ENCODE results near the gene ARHGAP28.

Gene ARHGAP28

DNA sequence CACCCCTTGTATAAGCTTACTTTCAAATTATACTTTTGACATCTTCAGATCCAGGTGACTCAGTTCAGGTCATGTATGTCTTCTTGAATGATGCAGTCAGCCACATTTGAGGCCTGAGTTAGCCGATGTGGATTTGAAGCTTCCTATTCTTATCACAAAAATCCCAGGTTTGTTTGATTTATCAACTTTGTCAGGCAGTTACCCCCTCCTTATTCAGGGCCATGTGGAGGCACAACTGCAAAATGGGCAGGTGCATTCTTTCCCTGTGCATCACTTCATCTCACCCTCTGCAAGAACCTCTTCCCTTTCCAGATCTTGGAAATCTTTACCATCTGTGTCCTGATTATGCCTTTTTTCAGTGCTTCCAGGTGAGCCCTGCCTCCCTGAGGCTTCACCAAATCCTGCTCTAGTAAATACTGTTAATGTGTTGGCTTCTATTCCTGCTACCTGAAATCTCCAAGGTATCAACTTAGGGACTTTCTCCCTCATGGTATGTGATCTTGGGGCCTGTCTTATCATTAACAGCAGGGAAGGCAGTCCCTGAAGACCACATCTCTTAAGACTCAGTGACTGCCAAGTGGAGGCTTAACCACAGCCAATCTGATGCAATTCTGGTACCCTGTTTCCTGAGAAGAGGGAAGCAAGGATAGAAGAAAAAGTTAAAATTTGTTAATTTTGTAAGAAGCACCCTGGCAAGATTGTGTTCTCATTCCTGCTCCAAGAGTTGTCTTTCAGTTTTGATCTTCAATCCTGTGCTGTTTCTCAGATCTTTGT lies 9.4 kb upstream of the ARHGAP28 start:
- H3K27me3 ChIP-seq (ENCODE audit: insufficient read depth, low read depth, severe bottlenecking) = no peaks in the 10 kb centered on the region
- no peak overlapping the region for H3K4me3 ChIP-seq (ENCODE audit: low read depth, low read length)
- no peak for DNase-seq
- no peaks in the 10 kb centered on the region for H3K9me3 ChIP-seq (ENCODE audit: severe bottlenecking)
- TF ChIP-seq, protein P1, sequence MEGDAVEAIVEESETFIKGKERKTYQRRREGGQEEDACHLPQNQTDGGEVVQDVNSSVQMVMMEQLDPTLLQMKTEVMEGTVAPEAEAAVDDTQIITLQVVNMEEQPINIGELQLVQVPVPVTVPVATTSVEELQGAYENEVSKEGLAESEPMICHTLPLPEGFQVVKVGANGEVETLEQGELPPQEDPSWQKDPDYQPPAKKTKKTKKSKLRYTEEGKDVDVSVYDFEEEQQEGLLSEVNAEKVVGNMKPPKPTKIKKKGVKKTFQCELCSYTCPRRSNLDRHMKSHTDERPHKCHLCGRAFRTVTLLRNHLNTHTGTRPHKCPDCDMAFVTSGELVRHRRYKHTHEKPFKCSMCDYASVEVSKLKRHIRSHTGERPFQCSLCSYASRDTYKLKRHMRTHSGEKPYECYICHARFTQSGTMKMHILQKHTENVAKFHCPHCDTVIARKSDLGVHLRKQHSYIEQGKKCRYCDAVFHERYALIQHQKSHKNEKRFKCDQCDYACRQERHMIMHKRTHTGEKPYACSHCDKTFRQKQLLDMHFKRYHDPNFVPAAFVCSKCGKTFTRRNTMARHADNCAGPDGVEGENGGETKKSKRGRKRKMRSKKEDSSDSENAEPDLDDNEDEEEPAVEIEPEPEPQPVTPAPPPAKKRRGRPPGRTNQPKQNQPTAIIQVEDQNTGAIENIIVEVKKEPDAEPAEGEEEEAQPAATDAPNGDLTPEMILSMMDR (IDR thresholded peaks at IDR 0.05; ENCODE audit: low read depth, low read length) = no peak
- H3K36me3 ChIP-seq = no peaks in the 10 kb centered on the region
- no peak overlapping the region for H3K27ac ChIP-seq

DNA sequence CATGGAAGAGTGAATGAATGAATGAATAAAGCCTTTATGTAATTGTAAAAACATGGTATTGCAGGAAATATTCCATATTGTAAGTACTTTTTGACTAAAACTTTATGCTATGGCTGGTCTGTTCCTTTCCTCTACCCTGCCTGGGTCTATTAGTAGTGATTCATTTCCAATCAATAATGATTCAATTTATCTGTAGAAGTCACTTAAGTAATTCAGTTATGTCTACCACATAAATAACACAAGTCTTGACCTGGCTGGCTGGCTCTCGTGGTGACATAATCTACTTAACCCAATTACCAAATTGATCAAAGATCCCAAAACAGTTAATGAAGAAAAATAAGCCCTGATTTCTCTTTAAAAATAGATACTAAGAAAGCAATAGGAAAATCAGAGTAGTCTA lies 7.8 kb upstream of the ARHGAP28 start:
- no peaks in the 10 kb centered on the region for H3K9me3 ChIP-seq (ENCODE audit: severe bottlenecking)
- H3K36me3 ChIP-seq = no peaks in the 10 kb centered on the region
- H3K4me3 ChIP-seq (ENCODE audit: low read depth, low read length) = no peak overlapping the region
- DNase-seq = peak; percentile 11
- no peak overlapping the region for H3K27ac ChIP-seq
- TF ChIP-seq, protein P1 (IDR thresholded peaks at IDR 0.05; ENCODE audit: low read depth, low read length) = no peak
- H3K27me3 ChIP-seq (ENCODE audit: insufficient read depth, low read depth, severe bottlenecking) = no peaks in the 10 kb centered on the region

DNA sequence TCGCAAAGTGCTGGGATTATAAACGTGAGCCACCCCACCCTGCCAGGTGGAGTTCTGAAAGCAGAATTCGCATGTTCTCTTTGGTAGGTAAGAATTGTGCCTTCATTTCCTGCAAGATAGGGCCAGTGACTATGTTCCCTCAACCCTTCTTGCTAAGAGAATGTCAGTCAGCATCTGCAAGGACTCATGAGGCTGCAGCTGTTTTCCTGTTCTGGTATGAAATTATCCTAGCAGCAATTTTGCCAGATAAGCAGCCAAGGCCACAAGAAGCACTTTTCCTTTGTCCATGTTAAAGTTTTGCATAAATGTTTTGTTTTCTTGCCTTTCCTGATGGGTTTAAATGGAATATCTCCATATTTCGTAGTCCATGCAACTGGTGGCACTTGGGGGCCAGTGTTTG lies 6.8 kb upstream of the ARHGAP28 start:
- H3K9me3 ChIP-seq (ENCODE audit: severe bottlenecking) = no peaks in the 10 kb centered on the region
- no peaks in the 10 kb centered on the region for H3K27me3 ChIP-seq (ENCODE audit: insufficient read depth, low read depth, severe bottlenecking)
- DNase-seq = no peak
- TF ChIP-seq, protein P1 (IDR thresholded peaks at IDR 0.05; ENCODE audit: low read depth, low read length) = no peak
- no peak overlapping the region for H3K27ac ChIP-seq
- no peak overlapping the region for H3K4me3 ChIP-seq (ENCODE audit: low read depth, low read length)
- no peaks in the 10 kb centered on the region for H3K36me3 ChIP-seq

DNA sequence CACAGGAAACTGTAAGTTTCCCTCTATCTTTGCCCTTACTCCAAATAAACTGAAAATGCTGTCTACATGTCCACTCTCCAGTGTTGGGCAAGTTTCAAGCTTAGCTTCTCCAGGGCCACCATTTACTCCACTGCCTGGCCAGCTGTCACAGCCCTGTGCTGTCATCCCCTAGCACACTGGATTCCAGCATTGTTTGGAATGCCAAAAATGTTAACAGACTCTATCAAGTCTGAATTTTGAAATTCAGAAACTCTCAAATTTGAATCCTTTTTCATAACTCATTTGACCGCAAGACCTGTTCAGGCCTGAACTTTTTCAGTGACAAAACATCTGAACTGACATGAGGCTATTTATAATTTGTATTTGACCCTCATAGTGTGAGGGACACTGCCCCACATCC lies 5.2 kb upstream of the ARHGAP28 start:
- DNase-seq = no peak
- H3K27ac ChIP-seq = no peak overlapping the region
- no peaks in the 10 kb centered on the region for H3K27me3 ChIP-seq (ENCODE audit: insufficient read depth, low read depth, severe bottlenecking)
- no peaks in the 10 kb centered on the region for H3K9me3 ChIP-seq (ENCODE audit: severe bottlenecking)
- TF ChIP-seq, protein P1 (IDR thresholded peaks at IDR 0.05; ENCODE audit: low read depth, low read length) = no peak
- H3K36me3 ChIP-seq = no peaks in the 10 kb centered on the region
- H3K4me3 ChIP-seq (ENCODE audit: low read depth, low read length) = no peak overlapping the region

DNA sequence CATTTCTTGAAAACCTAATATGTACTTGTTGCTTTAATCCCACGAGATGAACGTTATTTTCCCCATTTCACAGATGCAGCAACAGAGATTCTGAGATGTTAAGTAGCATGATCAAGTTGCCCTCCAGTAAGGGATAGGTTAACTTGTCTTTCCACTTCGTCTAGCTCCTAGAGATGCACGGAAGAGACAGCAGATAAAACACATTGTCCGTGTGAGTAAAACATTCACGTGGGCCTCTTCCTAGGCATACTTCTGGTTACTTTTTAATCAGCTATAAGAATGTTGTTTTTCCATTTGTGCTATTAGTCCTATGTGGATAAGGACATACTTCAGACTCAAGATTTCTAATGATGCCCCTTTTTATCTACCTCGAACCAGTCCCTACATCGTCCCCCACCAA lies 1.2 kb upstream of the ARHGAP28 start:
- DNase-seq = no peak
- no peak overlapping the region for H3K4me3 ChIP-seq (ENCODE audit: low read depth, low read length)
- no peak overlapping the region for H3K27ac ChIP-seq
- no peaks in the 10 kb centered on the region for H3K36me3 ChIP-seq
- H3K9me3 ChIP-seq (ENCODE audit: severe bottlenecking) = no peaks in the 10 kb centered on the region
- TF ChIP-seq, protein P1 (IDR thresholded peaks at IDR 0.05; ENCODE audit: low read depth, low read length) = no peak
- no peaks in the 10 kb centered on the region for H3K27me3 ChIP-seq (ENCODE audit: insufficient read depth, low read depth, severe bottlenecking)

DNA sequence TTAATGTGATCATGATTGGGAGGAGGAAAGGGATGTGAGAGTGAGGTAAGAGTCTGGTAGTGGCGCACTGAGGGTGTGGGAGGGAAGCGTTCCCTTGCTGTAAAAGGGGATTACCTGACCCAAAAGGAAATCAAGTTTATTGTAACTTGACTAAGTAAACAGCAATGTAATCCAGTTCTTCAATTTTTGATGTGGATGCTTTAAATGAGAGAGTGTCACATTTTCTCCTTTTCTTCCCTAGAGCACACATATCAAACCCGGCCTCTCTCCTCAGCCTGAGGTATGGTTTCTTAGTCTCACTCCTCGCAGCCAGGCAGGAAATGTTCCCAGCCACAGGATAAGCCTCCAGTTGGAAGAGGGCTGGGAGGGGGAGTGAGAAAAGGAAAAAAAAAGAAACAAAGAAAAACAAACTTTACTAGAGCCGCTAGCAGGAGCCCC lies 688 bp upstream of the ARHGAP28 start:
- Histone ChIP-seq H3K27me3 (ENCODE audit: insufficient read depth, low read depth, severe bottlenecking) (no peaks in the 10 kb centered on the region), H3K27ac (peak overlapping the region; percentile 86), H3K4me3 (ENCODE audit: low read depth, low read length) (peak overlapping the region; percentile 77), H3K36me3 (no peaks in the 10 kb centered on the region), H3K9me3 (ENCODE audit: severe bottlenecking) (no peaks in the 10 kb centered on the region)
- TF ChIP-seq, protein P1 (IDR thresholded peaks at IDR 0.05; ENCODE audit: low read depth, low read length) = no peak
- DNase-seq = no peak

Data from WERI-Rb-1 (cell line).